Loucy (cell line): ENCODE results near the gene ARHGAP24.

Source experiments
- EZH2phosphoT487 ChIP-seq: fragments of 200-600 bp; IDR thresholded peaks from 2 replicates; pipeline ENCODE4 v1.6.1; 2018; ENCODE audit warnings: antibody characterized with exemption, mild to moderate bottlenecking, moderate library complexity, borderline replicate concordance
- TF ChIP-seq, protein P1 (sequence below): fragments of 200-600 bp; sonication (generic); conservative IDR thresholded peaks from 2 replicates; pipeline ENCODE4 v1.5.1; 2014; ENCODE audit warnings: mild to moderate bottlenecking, antibody characterized with exemption, low read length

DNA sequence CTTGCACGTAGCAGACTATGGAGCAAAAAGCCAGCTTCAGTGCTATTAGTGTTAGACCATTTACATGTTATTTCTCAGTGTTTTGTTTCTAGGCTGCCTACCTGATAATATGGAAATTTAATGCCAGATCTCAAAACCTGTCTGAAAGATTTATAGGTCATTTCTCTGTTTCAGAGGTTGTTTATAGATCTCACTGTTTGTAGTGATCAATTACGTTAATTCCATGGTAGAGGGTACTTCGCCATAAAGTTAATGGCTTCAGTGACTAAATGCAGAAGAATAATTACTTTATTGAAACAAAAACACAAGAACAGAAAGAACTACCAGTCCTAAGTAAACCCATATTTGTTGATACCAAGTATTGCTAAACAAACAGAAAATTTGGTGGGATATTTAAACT, 420.8 kb downstream of the ARHGAP24 start:
- TF ChIP-seq, protein P1, sequence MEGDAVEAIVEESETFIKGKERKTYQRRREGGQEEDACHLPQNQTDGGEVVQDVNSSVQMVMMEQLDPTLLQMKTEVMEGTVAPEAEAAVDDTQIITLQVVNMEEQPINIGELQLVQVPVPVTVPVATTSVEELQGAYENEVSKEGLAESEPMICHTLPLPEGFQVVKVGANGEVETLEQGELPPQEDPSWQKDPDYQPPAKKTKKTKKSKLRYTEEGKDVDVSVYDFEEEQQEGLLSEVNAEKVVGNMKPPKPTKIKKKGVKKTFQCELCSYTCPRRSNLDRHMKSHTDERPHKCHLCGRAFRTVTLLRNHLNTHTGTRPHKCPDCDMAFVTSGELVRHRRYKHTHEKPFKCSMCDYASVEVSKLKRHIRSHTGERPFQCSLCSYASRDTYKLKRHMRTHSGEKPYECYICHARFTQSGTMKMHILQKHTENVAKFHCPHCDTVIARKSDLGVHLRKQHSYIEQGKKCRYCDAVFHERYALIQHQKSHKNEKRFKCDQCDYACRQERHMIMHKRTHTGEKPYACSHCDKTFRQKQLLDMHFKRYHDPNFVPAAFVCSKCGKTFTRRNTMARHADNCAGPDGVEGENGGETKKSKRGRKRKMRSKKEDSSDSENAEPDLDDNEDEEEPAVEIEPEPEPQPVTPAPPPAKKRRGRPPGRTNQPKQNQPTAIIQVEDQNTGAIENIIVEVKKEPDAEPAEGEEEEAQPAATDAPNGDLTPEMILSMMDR = no peak
- no peak for TF ChIP-seq EZH2phosphoT487
